IPS DF 6.9 (cell line): Measurements from ENCODE around the gene EFCAB6.

Experiments used
- DNase-seq: peaks from one replicate; pipeline ENCODE4 v3.0.0-alpha.2; 2013; ENCODE audit warnings: low read depth, low spot score
- H3K27ac ChIP-seq: one replicate; pipeline ENCODE4 v1.5.1; 2013; ENCODE audit warnings: low read length, control low read depth
- H3K27me3 ChIP-seq: 2 replicates; pipeline ENCODE4 v1.6.1; 2013; ENCODE audit warnings: mild to moderate bottlenecking, low read length; ENCODE audit not compliant: control insufficient read depth, insufficient read depth
- H3K36me3 ChIP-seq: 2 replicates; pipeline ENCODE4 v1.6.1; 2013; ENCODE audit warnings: low read length; ENCODE audit not compliant: control insufficient read depth, insufficient read depth
- H3K4me1 ChIP-seq: 2 replicates; pipeline ENCODE4 v1.6.1; 2013; ENCODE audit warnings: low read length; ENCODE audit not compliant: control insufficient read depth, insufficient read depth
- H3K4me3 ChIP-seq: 2 replicates; pipeline ENCODE4 v1.5.1; 2013; ENCODE audit warnings: mild to moderate bottlenecking, low read length
- H3K9me3 ChIP-seq: 2 replicates; pipeline ENCODE4 v1.6.1; 2013; ENCODE audit warnings: low read length, inconsistent platforms; ENCODE audit not compliant: control insufficient read depth, insufficient read depth
- WGBS: extraction: QIAGEN DNeasy Blood & Tissue Kit; methylation state at CpG from one replicate; pipeline ENCODE4 v1.1.7; 2013; ENCODE audit warnings: mixed read lengths, missing lambda C conversion rate; ENCODE audit not compliant: insufficient read length, insufficient coverage; 5-methylcytosine and 5-hydroxymethylcytosine counted together

EFCAB6 gene

DNA sequence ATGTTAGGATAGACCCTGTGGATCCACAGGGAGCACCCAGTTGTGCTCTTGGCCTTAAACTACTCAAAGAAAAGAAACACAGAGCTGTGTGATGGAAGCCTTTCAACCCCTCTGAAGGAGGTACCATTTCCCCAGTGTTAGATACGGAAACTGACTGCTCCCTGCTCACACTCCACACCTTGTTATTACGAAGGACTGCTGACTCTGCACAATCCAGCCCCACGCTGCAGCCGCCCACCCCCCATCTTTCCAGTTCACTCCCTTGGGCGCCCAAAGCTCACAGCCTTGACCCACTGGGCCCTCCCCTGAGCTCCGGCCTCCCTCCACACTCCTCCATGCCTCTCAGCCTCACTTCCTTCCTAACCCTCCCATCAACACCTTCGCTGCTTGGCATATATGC lies 75.5 kb downstream of the EFCAB6 start:
- no peak for DNase-seq
- no peaks in the 10 kb centered on the region for H3K36me3 ChIP-seq
- no CpG with 5 or more reads among the region's 7 CpGs for WGBS
- peaks cover 2% of the 10 kb centered on the region; the same call in 1 of the 2 replicates for H3K4me1 ChIP-seq
- no peaks in the 10 kb centered on the region for H3K27me3 ChIP-seq
- H3K9me3 ChIP-seq, result 0 out of 2 replicates have a peak, but pooled peaks cover 2% of the 10 kb centered on the region
- H3K4me3 ChIP-seq, result no peak overlapping the region
- H3K27ac ChIP-seq, result no peak overlapping the region

DNA sequence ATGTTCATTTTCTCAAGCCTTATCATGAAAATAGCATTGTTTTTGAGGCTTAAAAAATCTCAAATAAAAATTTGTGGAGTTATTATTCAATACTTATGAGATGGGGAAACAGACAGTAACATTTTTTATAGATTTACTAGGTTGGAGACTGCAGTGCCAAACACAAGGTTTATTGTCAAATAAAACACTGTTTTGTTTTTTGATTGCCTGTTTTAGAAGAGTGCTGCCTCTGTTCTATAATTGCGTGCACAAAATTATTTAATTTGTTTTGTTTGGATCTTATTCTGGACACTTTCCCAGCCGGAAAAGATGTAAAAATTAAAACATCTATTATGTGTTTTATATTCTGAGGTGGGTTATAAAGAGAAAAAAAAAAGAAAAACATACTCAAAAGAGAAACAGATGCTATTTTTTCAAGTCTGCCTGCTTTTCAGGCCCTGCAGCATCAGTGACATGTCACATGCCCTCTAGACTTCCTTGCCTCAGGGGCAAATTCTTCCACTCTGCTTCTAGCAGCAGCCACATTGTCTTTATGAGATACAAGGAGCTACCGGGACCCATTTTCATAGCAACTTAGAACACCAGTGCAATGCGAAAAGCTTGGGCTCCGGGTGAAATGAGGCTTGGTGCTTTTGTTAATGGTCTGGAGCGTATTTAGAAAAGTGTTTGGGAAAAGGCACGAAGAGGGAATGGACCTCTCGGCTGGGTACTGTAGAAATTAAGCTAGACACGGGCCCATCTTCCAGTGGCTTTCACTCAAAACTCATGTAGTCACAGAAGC lies 77.5 kb downstream of the EFCAB6 start:
- no CpG with 5 or more reads among the region's 9 CpGs for WGBS
- Histone ChIP-seq H3K9me3 (0 out of 2 replicates have a peak, but pooled peaks cover 2% of the 10 kb centered on the region), H3K27ac (no peak overlapping the region), H3K4me1 (no peaks in the 10 kb centered on the region), H3K36me3 (no peaks in the 10 kb centered on the region), H3K27me3 (no peaks in the 10 kb centered on the region), H3K4me3 (no peak overlapping the region)
- no peak for DNase-seq

DNA sequence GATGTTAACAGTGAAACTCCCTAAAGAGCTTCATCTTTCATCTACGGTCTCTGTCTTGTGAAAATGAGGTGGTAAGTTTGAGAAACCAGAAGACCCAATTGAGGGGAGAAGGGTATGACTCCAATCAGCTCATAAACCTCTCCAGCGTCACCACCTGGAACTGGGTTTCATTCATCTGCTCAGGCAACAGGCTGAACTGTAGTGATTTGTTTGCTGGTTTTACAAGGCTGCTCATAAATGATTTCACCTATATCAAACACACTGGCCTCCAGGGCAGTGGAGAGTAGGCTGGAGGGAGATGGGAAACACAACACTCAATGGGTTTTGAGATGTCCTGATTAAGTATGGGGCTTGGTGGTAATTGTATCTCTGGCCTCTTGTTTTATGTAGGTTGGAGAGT lies 79.0 kb downstream of the EFCAB6 start:
- Histone ChIP-seq H3K9me3 (0 out of 2 replicates have a peak, but pooled peaks cover 2% of the 10 kb centered on the region), H3K4me3 (no peak overlapping the region), H3K27me3 (no peaks in the 10 kb centered on the region), H3K4me1 (no peaks in the 10 kb centered on the region), H3K27ac (no peak overlapping the region), H3K36me3 (no peaks in the 10 kb centered on the region)
- WGBS, result no CpG with 5 or more reads among the region's 2 CpGs
- no peak for DNase-seq

DNA sequence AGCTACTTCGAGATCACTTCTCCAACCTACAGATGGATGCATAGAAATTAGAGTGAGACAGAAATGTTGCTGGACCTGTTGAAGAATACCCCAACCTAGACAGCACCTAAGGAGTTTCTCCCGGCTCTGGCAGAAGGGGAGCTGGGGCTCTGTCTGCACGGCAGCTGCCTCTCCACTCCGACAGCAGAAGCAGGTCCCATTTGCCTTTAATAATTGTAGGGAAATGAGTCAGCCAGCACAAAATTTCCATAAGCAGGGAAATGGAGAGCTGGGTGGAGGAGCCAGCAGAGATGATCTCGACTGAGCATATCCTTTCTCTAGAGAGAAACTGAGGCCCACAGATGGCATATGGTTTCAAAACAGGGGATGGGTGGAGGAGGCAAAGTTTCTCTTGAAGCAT lies 80.1 kb downstream of the EFCAB6 start:
- H3K9me3 ChIP-seq, result no peaks in the 10 kb centered on the region
- WGBS, result no CpG with 5 or more reads among the region's 5 CpGs
- H3K4me1 ChIP-seq, result no peaks in the 10 kb centered on the region
- no peaks in the 10 kb centered on the region for H3K36me3 ChIP-seq
- H3K27me3 ChIP-seq, result no peaks in the 10 kb centered on the region
- H3K4me3 ChIP-seq, result no peak overlapping the region
- no peak for DNase-seq
- no peak overlapping the region for H3K27ac ChIP-seq

DNA sequence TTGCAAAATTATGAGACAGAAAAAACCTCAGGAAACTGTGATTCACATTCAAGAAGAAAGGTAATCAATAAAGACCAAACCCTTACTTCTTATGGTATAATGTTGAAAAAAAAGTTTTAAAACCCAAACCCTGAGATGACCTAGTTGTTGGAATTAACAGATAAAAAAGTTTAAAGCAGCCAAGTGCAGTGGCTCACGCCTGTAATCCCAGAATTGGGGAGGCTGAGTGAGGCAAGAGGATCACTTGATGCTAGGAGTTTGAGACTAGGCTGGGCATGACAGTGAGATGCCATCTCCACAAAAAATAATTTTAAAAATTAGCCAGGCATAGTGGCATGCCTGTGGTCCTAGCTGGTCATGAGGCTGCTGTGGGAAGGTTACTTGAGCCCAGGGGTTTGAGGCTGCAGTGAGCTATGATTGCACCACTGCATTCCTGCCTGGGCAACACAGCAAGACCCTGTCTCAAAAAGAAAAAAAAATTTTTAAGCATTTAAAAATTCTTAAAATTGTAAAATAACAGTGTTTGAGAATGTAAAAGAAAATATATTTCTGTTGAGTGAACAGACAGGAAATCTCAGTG lies 85.1 kb downstream of the EFCAB6 start:
- H3K36me3 ChIP-seq, result no peaks in the 10 kb centered on the region
- peaks cover 3% of the 10 kb centered on the region; the same call in 1 of the 2 replicates for H3K4me1 ChIP-seq
- no peak overlapping the region for H3K4me3 ChIP-seq
- DNase-seq, result no peak
- H3K9me3 ChIP-seq, result no peaks in the 10 kb centered on the region
- WGBS, result no CpG with 5 or more reads among the region's 1 CpG
- no peaks in the 10 kb centered on the region for H3K27me3 ChIP-seq
- no peak overlapping the region for H3K27ac ChIP-seq

DNA sequence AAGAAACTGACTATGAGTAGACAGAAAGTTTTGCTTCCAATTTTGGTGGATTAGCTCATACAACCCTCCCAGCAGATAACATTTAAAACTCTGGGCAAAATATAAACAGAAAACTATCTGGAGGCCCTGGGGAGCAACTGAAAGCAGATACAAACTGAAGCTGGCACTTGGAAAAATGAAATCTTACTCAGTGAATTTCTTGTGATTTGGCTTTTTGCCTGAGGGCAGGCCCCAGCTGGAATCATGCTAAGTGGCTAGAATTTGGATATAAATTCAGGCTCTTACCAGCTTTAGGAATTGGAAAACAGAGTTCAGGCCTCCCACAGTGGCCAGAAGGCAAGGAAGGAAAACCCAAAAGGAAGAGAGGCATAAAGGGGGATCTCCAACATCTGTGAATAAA lies 85.8 kb downstream of the EFCAB6 start:
- Histone ChIP-seq H3K36me3 (no peaks in the 10 kb centered on the region), H3K4me3 (no peak overlapping the region), H3K9me3 (no peaks in the 10 kb centered on the region), H3K27ac (no peak overlapping the region), H3K27me3 (no peaks in the 10 kb centered on the region), H3K4me1 (peaks cover 3% of the 10 kb centered on the region; the same call in 1 of the 2 replicates)
- DNase-seq, result no peak

DNA sequence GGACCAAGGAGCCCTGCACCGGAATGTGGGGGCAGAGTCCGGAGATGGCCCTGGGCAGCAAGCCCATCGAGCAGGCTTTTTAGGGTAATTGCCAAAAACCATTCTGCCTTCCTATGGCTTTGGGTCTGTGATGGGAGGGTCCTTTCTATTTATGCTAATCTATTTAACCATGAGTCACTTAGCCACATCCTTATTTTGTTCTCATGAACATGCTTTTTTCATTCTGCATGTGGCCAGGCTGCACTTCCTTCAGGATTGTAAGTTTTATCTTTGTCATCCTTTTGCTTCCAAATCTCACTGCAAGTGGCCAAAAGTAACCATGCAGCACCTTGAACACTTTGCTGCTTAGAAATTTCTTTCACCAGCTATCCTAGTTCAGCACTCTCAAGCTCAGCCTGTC lies 88.3 kb downstream of the EFCAB6 start:
- H3K36me3 ChIP-seq, result no peaks in the 10 kb centered on the region
- no peak overlapping the region for H3K27ac ChIP-seq
- H3K4me1 ChIP-seq, result peaks cover 3% of the 10 kb centered on the region; the same call in 1 of the 2 replicates
- WGBS, result no CpG with 5 or more reads among the region's 3 CpGs
- no peak overlapping the region for H3K4me3 ChIP-seq
- no peak for DNase-seq
- H3K9me3 ChIP-seq, result no peaks in the 10 kb centered on the region
- H3K27me3 ChIP-seq, result no peaks in the 10 kb centered on the region

DNA sequence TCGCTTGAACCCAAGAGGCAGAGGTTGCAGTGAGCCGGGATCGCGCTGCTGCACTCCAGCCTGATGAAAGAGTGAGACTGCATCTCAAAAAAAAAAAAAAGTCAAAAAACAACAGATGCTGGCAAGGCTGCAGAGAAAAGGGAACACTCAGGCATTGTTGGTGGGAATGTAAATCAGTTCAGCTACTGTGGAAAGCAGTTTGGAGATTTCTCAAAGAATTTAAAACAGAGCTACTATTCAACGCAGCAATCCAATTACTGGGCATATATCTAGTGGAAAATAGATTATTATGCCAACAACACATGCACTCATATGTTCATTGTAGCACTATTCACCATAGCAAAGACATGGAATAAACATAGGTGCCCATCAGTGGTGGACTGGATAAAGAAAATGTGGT lies 89.7 kb downstream of the EFCAB6 start:
- WGBS, result no CpG with 5 or more reads among the region's 5 CpGs
- H3K27ac ChIP-seq, result no peak overlapping the region
- H3K4me3 ChIP-seq, result no peak overlapping the region
- no peaks in the 10 kb centered on the region for H3K36me3 ChIP-seq
- peaks cover 3% of the 10 kb centered on the region; the same call in 1 of the 2 replicates for H3K4me1 ChIP-seq
- no peak for DNase-seq
- no peaks in the 10 kb centered on the region for H3K27me3 ChIP-seq
- H3K9me3 ChIP-seq, result no peaks in the 10 kb centered on the region

DNA sequence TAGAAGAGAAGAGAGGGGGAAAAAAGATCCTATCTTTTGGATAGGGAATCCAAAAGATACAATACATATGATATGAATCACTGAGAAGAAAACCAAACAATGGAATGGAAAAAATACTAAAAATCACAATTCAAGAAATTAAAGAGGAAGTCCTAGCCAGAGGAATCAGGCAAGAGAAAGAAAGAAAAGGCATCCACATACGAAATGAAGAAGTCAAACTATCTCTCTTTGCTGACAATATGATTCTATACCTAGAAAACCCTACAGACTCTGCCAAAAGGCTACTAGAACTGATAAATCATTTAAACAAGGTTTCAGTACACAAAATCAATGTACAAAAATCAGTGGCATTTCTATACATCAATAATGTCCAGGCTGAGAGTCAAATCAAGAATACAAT lies 91.4 kb downstream of the EFCAB6 start:
- no CpG with 5 or more reads among the region's 1 CpG for WGBS
- H3K36me3 ChIP-seq, result no peaks in the 10 kb centered on the region

DNA sequence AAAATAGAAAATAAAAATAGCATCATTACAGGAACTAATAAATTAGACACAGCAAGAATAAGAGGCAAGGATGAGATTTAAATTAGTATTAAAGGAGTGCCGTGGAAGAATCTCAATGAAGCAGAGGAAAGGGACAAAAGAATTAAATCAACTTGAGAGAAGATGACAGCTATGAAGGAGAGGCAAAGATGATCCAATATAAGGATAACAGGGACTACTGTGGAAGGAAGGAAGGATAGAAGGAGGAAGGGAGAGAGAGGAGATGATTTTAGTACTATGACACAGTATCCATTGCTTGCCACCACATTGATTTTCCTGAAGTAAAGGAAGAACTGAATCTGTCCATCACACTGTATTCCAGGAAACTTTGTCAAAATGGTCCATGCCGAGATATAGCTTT lies 98.0 kb downstream of the EFCAB6 start:
- WGBS, result no CpG with 5 or more reads among the region's 2 CpGs
- H3K9me3 ChIP-seq, result no peaks in the 10 kb centered on the region
- H3K27me3 ChIP-seq, result no peaks in the 10 kb centered on the region
- no peaks in the 10 kb centered on the region; the same call in 1 of the 2 replicates for H3K4me1 ChIP-seq
- H3K4me3 ChIP-seq, result no peak overlapping the region
- no peaks in the 10 kb centered on the region for H3K36me3 ChIP-seq
- DNase-seq, result no peak
- no peak overlapping the region for H3K27ac ChIP-seq

More for the DNA sequence above, 91.4 kb downstream of the EFCAB6 start:
- Histone ChIP-seq H3K4me3 (no peak overlapping the region), H3K9me3 (no peaks in the 10 kb centered on the region), H3K27ac (no peak overlapping the region), H3K4me1 (peaks cover 3% of the 10 kb centered on the region; the same call in 1 of the 2 replicates), H3K27me3 (no peaks in the 10 kb centered on the region)
- no peak for DNase-seq
